Measurements from ENCODE around the gene GRIA4.

GRIA4 gene

DNA sequence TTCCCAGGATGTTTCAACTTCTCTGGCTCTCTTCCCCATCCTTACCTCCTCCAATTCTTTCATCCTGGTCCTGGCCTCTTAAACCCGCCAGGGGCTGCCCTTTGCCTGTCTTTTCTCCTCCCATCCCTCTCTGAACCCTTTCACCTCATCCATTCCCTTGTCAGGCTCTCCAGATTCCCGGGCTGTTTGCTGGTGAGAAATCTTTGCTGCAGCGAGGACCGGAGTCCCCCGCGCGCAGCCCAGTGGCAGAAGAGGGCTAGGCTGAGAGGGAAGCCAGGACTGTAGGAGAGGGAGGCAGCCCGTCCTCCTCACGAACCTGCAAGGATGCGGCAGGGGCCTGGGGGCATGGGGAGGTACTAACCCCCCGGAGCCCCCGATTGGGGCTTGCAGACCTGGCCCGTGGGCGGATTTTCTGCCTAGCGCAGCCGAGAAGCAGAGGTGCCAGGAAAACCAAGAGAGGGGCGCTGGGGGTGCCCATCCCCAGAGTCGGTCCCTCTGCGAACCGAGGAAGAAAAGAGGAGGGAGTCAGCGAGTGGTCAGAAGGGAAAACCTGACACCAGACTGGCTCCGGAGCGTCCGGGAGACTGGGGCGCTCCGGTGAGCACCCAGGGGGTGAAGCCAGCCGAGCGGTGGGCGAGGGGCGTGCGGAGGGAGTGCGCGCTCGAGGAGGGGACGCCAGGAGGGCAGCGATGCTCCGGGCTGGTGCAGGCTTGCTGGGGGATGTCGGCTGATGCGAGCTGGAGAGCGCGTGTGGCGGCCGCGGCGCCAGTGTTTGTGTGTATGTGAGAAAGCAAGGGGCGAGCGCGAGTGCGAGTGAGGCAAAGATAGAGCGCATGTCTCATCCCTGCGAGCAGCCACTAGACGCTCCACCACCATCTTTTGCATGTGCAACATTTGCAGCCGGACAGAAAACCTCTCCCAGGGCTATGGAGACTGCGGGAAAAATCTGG lies at the start of gene GRIA4:
TSS of gene GRIA4 (plus strand) at position 242 of the 950 bp plus-strand sequence. CDS start 925 bp downstream, outside the sequence.
- peak; percentile 49 to 62 for DNase-seq

DNA sequence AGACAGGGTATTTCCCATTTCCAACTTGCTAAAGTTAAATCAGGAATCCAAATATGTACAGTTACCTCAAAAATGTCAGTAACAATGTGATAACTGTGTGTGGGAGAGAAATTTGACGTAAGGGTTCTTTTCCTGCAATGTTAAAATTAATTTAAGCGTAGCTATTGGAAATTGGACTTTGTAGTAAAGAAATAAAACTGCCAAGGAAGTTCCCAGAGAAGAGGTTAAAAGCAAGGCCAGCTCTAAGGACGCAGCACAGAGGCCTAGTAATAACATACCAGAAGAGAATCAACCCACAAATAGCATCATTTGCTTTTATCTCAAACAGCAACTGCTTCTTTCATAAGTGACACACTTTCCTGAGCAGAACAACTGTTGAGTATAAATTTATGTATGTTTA lies 36.8 kb upstream of the GRIA4 start:
- no peak for DNase-seq

- DNase-seq = no peak
These were observed 34.9 kb upstream of the GRIA4 start for GRCh38 chr11:105574974-105575373.

- no peak for DNase-seq
These were observed 32.2 kb upstream of the GRIA4 start for GRCh38 chr11:105577641-105578040.

- no peak for DNase-seq
These were observed 30.8 kb upstream of the GRIA4 start for GRCh38 chr11:105579111-105579510.

- no peak for DNase-seq
These were observed 27.4 kb upstream of the GRIA4 start for GRCh38 chr11:105582497-105582896.

DNA sequence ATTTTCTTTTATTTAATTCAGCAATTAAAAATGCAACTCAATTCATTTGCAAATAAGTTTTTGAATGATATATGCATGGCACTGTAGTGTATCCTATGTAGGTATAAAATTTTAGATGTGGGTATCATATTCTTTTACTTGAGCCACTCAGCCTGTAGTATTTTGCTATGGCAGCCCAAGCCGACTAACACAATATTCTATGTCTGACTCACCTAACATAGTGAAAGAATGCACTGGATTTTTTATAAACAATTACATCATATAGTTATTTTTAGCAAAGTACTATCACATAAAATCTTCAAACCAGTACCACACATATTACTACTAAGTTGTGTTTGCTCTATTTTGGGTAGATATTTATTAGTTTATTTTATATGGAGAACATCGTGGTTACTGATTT lies 21.9 kb upstream of the GRIA4 start:
- no peak for DNase-seq

DNA sequence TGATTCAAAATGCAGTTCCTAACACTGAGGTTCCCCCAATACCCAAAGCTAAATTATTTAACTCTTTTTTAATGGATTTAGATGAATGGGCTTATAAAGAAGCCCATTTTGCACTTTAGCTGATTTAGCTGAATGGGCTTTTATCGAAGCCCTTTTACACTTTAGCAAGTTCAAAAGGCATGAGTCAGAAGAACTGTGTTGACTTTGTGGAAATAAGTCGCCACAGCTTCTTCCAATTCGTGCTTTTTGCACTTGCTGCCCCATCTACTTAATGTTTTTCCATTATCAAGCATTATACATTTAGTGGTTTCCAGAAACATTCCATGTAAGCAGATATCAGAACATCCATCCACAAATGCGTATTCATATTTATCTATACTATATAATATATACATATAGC lies 20.5 kb upstream of the GRIA4 start:
- no peak for DNase-seq

- no peak for DNase-seq
These were observed 17.8 kb upstream of the GRIA4 start for GRCh38 chr11:105592035-105592434.

GRCh38 chr11:105598371-105598770 lies 11.5 kb upstream of the GRIA4 start:
- DNase-seq = no peak

- DNase-seq = no peak
These were observed 6.7 kb upstream of the GRIA4 start for GRCh38 chr11:105603156-105603555.

- peak in 1 of 2 experiments; percentile 51 for DNase-seq
These were observed 512 bp upstream of the GRIA4 start for GRCh38 chr11:105609341-105609781.

- no peak for DNase-seq
These were observed 1.1 kb downstream of the GRIA4 start for GRCh38 chr11:105610871-105611571.

DNA sequence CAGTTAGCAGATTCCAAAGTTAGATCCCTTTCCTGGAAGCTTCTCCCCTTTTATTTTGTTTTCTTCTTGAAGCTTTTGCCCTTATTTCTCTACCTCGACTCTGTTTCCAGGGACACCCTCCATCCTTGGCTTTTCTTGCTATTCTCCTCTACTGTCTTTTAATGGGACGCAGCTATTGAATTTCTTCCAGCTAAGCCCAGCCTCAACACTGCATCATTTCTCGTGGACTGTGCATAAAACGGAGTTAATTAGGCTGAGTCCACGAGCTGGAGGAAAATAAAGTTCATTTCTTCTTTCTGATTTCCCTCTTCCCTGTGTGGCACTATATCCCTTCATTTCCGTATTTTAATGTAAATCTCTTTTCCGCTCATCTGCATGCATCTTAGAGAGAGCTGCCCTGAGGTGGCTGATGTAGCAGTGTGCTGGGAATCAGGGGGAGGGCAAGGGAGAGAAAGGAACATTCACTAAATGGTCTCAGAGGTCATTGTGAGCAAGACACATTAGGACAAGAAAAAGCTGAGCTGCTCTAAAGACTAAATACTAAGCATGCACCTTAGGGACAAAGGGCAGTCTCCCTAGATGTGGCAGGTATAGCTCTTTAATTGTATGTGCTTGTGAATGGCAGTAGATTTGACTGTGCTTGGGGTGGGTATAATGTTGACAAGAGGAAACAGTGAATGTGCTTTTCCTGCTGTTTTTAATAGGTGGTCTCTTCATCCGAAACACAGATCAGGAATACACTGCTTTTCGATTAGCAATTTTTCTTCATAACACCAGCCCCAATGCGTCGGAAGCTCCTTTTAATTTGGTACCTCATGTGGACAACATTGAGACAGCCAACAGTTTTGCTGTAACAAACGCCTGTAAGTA lies 1.9 kb downstream of the GRIA4 start:
- peak in 1 of 2 experiments; percentile 18 for DNase-seq

- DNase-seq = peak in 1 of 2 experiments; percentile 31
These were observed 2.9 kb downstream of the GRIA4 start for GRCh38 chr11:105612771-105613170.

DNA sequence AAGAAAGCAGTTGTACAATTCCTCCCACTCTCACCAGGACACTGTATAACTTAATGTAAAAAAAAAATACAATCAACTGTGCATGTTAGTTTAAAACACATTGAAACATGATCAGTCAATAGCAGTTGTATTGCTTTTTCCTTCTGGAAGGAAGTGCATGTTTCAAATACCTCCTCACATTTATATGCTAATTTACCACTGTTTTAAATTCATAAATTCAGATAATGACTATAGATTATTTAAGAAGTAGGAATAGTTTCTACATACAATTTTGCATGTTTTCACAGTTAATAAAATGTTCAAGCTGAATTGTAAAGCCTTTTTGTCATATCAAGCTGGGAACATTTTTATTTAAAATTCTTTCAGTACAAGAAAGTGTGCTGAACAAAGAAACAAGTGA lies 3.3 kb downstream of the GRIA4 start:
- DNase-seq = no peak

DNA sequence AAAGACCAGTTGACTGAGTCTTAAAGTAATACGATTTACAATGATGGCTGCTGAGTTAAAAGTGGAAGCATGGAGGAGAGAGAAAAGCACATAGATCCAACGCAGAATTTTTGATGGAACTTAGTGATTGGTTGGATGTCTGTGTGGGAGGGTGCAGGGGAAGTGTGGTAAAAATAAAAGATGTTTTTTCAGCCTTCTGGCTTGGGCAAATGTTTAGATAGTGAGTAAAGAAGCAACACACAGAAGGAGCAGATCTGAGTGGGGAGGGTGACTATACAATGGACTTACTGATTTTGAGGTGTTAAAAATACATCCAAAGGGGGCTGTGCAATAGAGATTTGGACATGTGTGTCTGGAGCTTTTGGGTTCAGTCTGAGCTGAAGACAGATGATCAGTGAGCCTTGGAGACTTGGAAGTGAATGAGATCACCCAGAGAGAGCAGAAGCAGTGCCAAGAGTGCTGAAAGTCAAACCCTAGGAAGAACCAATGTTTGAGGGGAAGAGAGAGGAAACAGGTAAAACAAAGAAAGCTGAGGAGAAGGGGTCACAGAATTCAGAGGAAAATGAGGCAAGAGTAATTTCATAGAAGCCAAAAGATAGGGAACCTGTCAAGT lies 8.6 kb downstream of the GRIA4 start:
- DNase-seq = peak in 1 of 2 experiments; percentile 54

DNA sequence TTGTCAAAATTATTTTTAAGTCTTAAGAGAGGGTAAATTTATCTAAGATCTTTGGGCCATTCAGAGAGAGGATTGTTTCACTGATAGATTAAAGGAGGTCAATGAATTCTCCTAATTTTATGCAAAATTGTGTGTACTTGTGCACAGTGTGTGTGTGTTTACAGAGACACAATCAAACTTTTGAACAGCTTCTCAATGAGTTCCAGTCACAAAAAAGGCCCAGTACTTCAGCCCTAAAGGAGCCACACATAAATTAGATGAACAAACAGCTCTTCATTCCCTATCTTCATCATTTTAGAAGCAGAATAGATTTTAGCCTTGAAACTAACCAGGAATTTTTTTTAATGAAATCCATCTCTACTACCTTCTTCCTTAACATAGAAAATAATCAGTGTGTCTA lies 9.7 kb downstream of the GRIA4 start:
- DNase-seq = no peak

GRCh38 chr11:105622016-105622415 lies 12.1 kb downstream of the GRIA4 start:
- DNase-seq = no peak

DNA sequence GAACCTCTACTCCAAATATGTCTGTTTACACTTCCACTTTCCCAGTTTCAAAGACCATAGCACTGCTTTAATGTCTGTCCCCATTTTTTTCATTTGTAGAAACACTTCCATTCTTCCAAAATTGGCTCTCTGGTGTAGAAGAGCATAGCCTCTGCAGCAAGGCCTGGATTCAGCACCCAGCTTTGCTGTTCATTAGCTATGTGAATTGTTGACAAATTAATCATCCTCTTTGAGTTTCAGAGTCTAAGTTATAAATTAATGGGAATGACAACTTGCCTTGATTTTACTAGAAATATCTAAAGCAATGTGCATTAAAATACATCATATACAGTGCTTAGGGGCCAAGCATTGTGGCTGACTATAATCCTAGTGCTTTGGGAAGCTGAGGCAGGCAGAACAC lies 22.4 kb downstream of the GRIA4 start:
- DNase-seq = no peak

- DNase-seq = no peak
These were observed 25.6 kb downstream of the GRIA4 start for GRCh38 chr11:105635466-105635865.

GRCh38 chr11:105636496-105636895 lies 26.6 kb downstream of the GRIA4 start:
- DNase-seq = peak in 1 of 2 experiments; percentile 54

Data from cerebellar nuclear complex (tissue), 1 donor.